Mesenchymal stem cell (in vitro differentiated cells and primary cell): ENCODE data around the gene EML2.

ENCODE experiments used
- DNase-seq: peaks from one replicate; pipeline ENCODE4 v3.0.0-alpha.2; 2013
- H2AFZ ChIP-seq: one replicate; pipeline ENCODE4 v1.6.1; 2013; ENCODE audit warnings: low read depth, mild to moderate bottlenecking, control low read depth, inconsistent platforms, low read length, moderate library complexity
- H2AK5ac ChIP-seq: 2 replicates; pipeline ENCODE4 v1.6.1; 2013; ENCODE audit warnings: low read length, moderate library complexity, mild to moderate bottlenecking, inconsistent platforms; ENCODE audit not compliant: severe bottlenecking
- H2BK120ac ChIP-seq: one replicate; pipeline ENCODE4 v1.6.1; 2013; ENCODE audit warnings: low read depth, mild to moderate bottlenecking, inconsistent platforms, low read length, moderate library complexity
- H2BK12ac ChIP-seq, 2 experiments: one replicate each; pipeline ENCODE4 v1.6.1; 2013; ENCODE audit warnings: inconsistent platforms in 2 of 2, low read length in 2 of 2, mild to moderate bottlenecking in 2 of 2, moderate library complexity in 2 of 2, control low read depth in 1 of 2
- H2BK15ac ChIP-seq: one replicate; pipeline ENCODE4 v1.6.1; 2013; ENCODE audit warnings: mild to moderate bottlenecking, low read depth, inconsistent platforms; ENCODE audit not compliant: poor library complexity, severe bottlenecking
- H2BK5ac ChIP-seq: 2 replicates; pipeline ENCODE4 v1.6.1; 2013; ENCODE audit warnings: low read depth, mild to moderate bottlenecking, low read length, control low read depth, inconsistent platforms; ENCODE audit not compliant: poor library complexity, severe bottlenecking
- H3K14ac ChIP-seq, 2 experiments: one replicate each; pipeline ENCODE4 v1.6.1; 2013; ENCODE audit warnings: inconsistent platforms in 2 of 2, low read length in 2 of 2, control low read depth in 1 of 2, mild to moderate bottlenecking in 1 of 2, moderate library complexity in 1 of 2
- H3K18ac ChIP-seq, 2 experiments: one replicate each; pipeline ENCODE4 v1.6.1; 2013; ENCODE audit warnings: inconsistent platforms in 2 of 2, low read length in 2 of 2, control low read depth in 1 of 2, low read depth in 1 of 2, mild to moderate bottlenecking in 1 of 2
- H3K23ac ChIP-seq, 2 experiments: one replicate each; pipeline ENCODE4 v1.6.1; 2013; ENCODE audit warnings: inconsistent platforms in 2 of 2, low read length in 2 of 2, mild to moderate bottlenecking in 2 of 2, moderate library complexity in 2 of 2, control low read depth in 1 of 2
- H3K27ac ChIP-seq: 2 replicates; pipeline ENCODE4 v1.5.1; 2013; ENCODE audit warnings: mild to moderate bottlenecking, moderate library complexity, low read length, control low read depth, inconsistent platforms; ENCODE audit not compliant: poor library complexity, severe bottlenecking
- H3K27me3 ChIP-seq, 2 experiments: 2 replicates each; pipeline versions ENCODE4 v1.6.1 to v1.7.0; 2013; ENCODE audit warnings: low read length in 2 of 2, mild to moderate bottlenecking in 2 of 2, moderate library complexity in 2 of 2, control low read depth in 1 of 2, inconsistent platforms in 1 of 2; ENCODE audit not compliant: control insufficient read depth in 1 of 2, insufficient read depth in 1 of 2
- H3K36me3 ChIP-seq, 2 experiments: 2 replicates each; pipeline versions ENCODE4 v1.6.1 to v1.7.0; 2013; ENCODE audit warnings: low read length in 2 of 2, control low read depth in 1 of 2, inconsistent platforms in 1 of 2, low read depth in 1 of 2, mild to moderate bottlenecking in 1 of 2; ENCODE audit not compliant: insufficient read depth in 2 of 2, control insufficient read depth in 1 of 2
- H3K4ac ChIP-seq, 2 experiments: one replicate each; pipeline ENCODE4 v1.6.1; 2013; ENCODE audit warnings: inconsistent platforms in 2 of 2, low read length in 2 of 2, mild to moderate bottlenecking in 2 of 2, moderate library complexity in 2 of 2, control low read depth in 1 of 2, low read depth in 1 of 2
- H3K4me1 ChIP-seq: 2 replicates; pipeline ENCODE4 v1.6.1; 2013; ENCODE audit warnings: low read depth, low read length, control low read depth; ENCODE audit not compliant: control insufficient read depth, insufficient read depth
- H3K4me2 ChIP-seq: 2 replicates; pipeline ENCODE4 v1.6.1; 2013; ENCODE audit warnings: low read length, mild to moderate bottlenecking, inconsistent platforms; ENCODE audit not compliant: poor library complexity, severe bottlenecking
- H3K4me3 ChIP-seq, 2 experiments: 2 replicates each; pipeline versions ENCODE4 v1.5.1 to v1.7.0; 2013; ENCODE audit warnings: low read length in 2 of 2, mild to moderate bottlenecking in 2 of 2, control low read depth in 1 of 2, low read depth in 1 of 2; ENCODE audit not compliant: insufficient read depth in 1 of 2
- H3K79me1 ChIP-seq: replicated peaks from 2 replicates; pipeline ENCODE4 v1.6.1; 2013; ENCODE audit warnings: mild to moderate bottlenecking, control low read depth, low read length, inconsistent platforms; ENCODE audit not compliant: poor library complexity, severe bottlenecking
- H3K9ac ChIP-seq: 2 replicates; pipeline ENCODE4 v1.7.0; 2013; ENCODE audit warnings: mild to moderate bottlenecking, low read length, moderate library complexity
- H3K9me3 ChIP-seq: 2 replicates; pipeline ENCODE4 v1.7.0; 2013; ENCODE audit warnings: mild to moderate bottlenecking, low read length; ENCODE audit not compliant: control insufficient read depth
- H4K8ac ChIP-seq: one replicate; pipeline ENCODE4 v1.6.1; 2013; ENCODE audit warnings: inconsistent platforms, mild to moderate bottlenecking, low read length, moderate library complexity
- H4K91ac ChIP-seq: one replicate; pipeline ENCODE4 v1.6.1; 2013; ENCODE audit warnings: mild to moderate bottlenecking, low read length, inconsistent platforms
- WGBS: methylation state at CpG from one replicate; pipeline ENCODE4 v1.1.7; 2013; ENCODE audit warnings: mixed read lengths; 5-methylcytosine and 5-hydroxymethylcytosine counted together

The EML2 gene

GRCh38 chr19:45592366-45592765 lies 46.8 kb downstream of the EML2 start:
- Histone ChIP-seq H3K27me3 (peaks cover 28 to 42% of the 10 kb centered on the region in 2 experiments), H3K9me3 (no peaks in the 10 kb centered on the region)

GRCh38 chr19:45591638-45592005 lies 47.6 kb downstream of the EML2 start:
- Histone ChIP-seq H2AFZ (no peak overlapping the region), H2AK5ac (no peak overlapping the region), H3K14ac (no peak overlapping the region), H4K8ac (no peak overlapping the region), H3K4me2 (no peak overlapping the region), H3K4me3 (no peak overlapping the region), H3K18ac (no peak overlapping the region), H3K4me1 (peaks cover 3% of the 10 kb centered on the region), H4K91ac (peak overlapping the region; percentile 27), H2BK15ac (no peak overlapping the region), H2BK12ac (no peak overlapping the region), H3K9me3 (no peaks in the 10 kb centered on the region), H3K4ac (no peak overlapping the region), H3K23ac (no peak overlapping the region), H3K36me3 (peaks cover 0 to 5% of the 10 kb centered on the region in 2 experiments), H3K27me3 (peaks cover 22 to 35% of the 10 kb centered on the region in 2 experiments), H2BK120ac (no peak overlapping the region), H3K27ac (no peak overlapping the region), H2BK5ac (no peak overlapping the region), H3K79me1 (no peaks in the 10 kb centered on the region), H3K9ac (no peak overlapping the region)
- 96% methylated on average over 21 of the region's 21 CpGs for WGBS
- DNase-seq, result no peak

More at GRCh38 chr19:45592366-45592765, 46.8 kb downstream of the EML2 start:
- no peak overlapping the region for H3K4me3 ChIP-seq
- peaks cover 3% of the 10 kb centered on the region for H3K4me1 ChIP-seq
- no peak overlapping the region for H2BK15ac ChIP-seq
- H3K9ac ChIP-seq, result no peak overlapping the region
- H3K27ac ChIP-seq, result no peak overlapping the region
- H3K23ac ChIP-seq, result no peak overlapping the region
- no peak overlapping the region for H2BK5ac ChIP-seq
- DNase-seq, result no peak
- H3K4me2 ChIP-seq, result no peak overlapping the region
- H2AFZ ChIP-seq, result no peak overlapping the region
- H2BK12ac ChIP-seq, result no peak overlapping the region
- H2AK5ac ChIP-seq, result no peak overlapping the region
- H4K8ac ChIP-seq, result no peak overlapping the region
- H3K14ac ChIP-seq, result no peak overlapping the region
- no peaks in the 10 kb centered on the region for H3K79me1 ChIP-seq
- no peak overlapping the region for H3K18ac ChIP-seq
- H3K4ac ChIP-seq, result no peak overlapping the region
- WGBS, result 53% methylated on average over 4 of the region's 4 CpGs
- peaks cover 0 to 5% of the 10 kb centered on the region in 2 experiments for H3K36me3 ChIP-seq
- H4K91ac ChIP-seq, result no peak overlapping the region
- no peak overlapping the region for H2BK120ac ChIP-seq

- peak overlapping the region; percentile 36 for H4K8ac ChIP-seq
- H3K9ac ChIP-seq, result no peak overlapping the region
- no peak for DNase-seq
- H3K36me3 ChIP-seq, result peaks cover 0 to 5% of the 10 kb centered on the region in 2 experiments
- H4K91ac ChIP-seq, result no peak overlapping the region
- no peak overlapping the region for H3K4me2 ChIP-seq
- no peak overlapping the region for H2AFZ ChIP-seq
- no peak overlapping the region for H3K4me3 ChIP-seq
- H2BK12ac ChIP-seq, result no peak overlapping the region
- no peak overlapping the region for H3K4ac ChIP-seq
- no peak overlapping the region for H3K18ac ChIP-seq
- peaks cover 22 to 33% of the 10 kb centered on the region in 2 experiments for H3K27me3 ChIP-seq
- WGBS, result 52% methylated on average over 44 of the region's 48 CpGs
- peak overlapping the region in 1 of 2 experiments; percentile 70 for H3K23ac ChIP-seq
- no peaks in the 10 kb centered on the region for H3K79me1 ChIP-seq
- H3K27ac ChIP-seq, result no peak overlapping the region
- H2BK120ac ChIP-seq, result no peak overlapping the region
- H2BK5ac ChIP-seq, result no peak overlapping the region
- no peak overlapping the region for H2AK5ac ChIP-seq
- H3K9me3 ChIP-seq, result no peaks in the 10 kb centered on the region
- H2BK15ac ChIP-seq, result no peak overlapping the region
- H3K4me1 ChIP-seq, result peaks cover 3% of the 10 kb centered on the region
- H3K14ac ChIP-seq, result no peak overlapping the region
Observed at GRCh38 chr19:45591004-45591637, 48.1 kb downstream of the EML2 start.

GRCh38 chr19:45590300-45591003 lies 48.7 kb downstream of the EML2 start:
- H3K9ac ChIP-seq, result no peak overlapping the region
- H3K27ac ChIP-seq, result no peak overlapping the region
- H3K23ac ChIP-seq, result no peak overlapping the region
- peaks cover 17 to 27% of the 10 kb centered on the region in 2 experiments for H3K27me3 ChIP-seq
- no peak overlapping the region for H3K18ac ChIP-seq
- H3K36me3 ChIP-seq, result peaks cover 0 to 5% of the 10 kb centered on the region in 2 experiments
- H4K8ac ChIP-seq, result peak overlapping the region; percentile 36
- H2AFZ ChIP-seq, result no peak overlapping the region
- H2AK5ac ChIP-seq, result no peak overlapping the region
- H3K79me1 ChIP-seq, result no peaks in the 10 kb centered on the region
- H2BK12ac ChIP-seq, result no peak overlapping the region
- H2BK120ac ChIP-seq, result no peak overlapping the region
- no peak overlapping the region for H4K91ac ChIP-seq
- no peak overlapping the region for H2BK5ac ChIP-seq
- H3K4me2 ChIP-seq, result no peak overlapping the region
- no peaks in the 10 kb centered on the region for H3K9me3 ChIP-seq
- H3K4me1 ChIP-seq, result peaks cover 3% of the 10 kb centered on the region
- H3K4me3 ChIP-seq, result no peak overlapping the region
- no peak overlapping the region for H3K4ac ChIP-seq
- 67% methylated on average over 15 of the region's 15 CpGs for WGBS
- DNase-seq, result no peak
- no peak overlapping the region for H3K14ac ChIP-seq
- H2BK15ac ChIP-seq, result no peak overlapping the region
